NB4 (cell line): Measurements from ENCODE around the gene UBR2.

Experiments
- CTCF ChIP-seq: IDR thresholded peaks from one replicate; pipeline ENCODE4 v1.5.1; 2012; ENCODE audit warnings: low read depth, low read length
- MAX ChIP-seq: IDR thresholded peaks from 2 replicates; pipeline ENCODE4 v1.6.1; 2011; ENCODE audit warnings: low read depth, low read length
- MYC ChIP-seq: IDR thresholded peaks from 2 replicates; pipeline ENCODE4 v1.6.1; 2011; ENCODE audit warnings: low read depth, low read length
- POLR2A ChIP-seq: IDR thresholded peaks from 2 replicates; pipeline ENCODE4 v1.6.1; 2011; ENCODE audit warnings: mild to moderate bottlenecking; ENCODE audit not compliant: insufficient read length; ENCODE audit errors: extremely low read depth

GRCh38 chr6:42569102-42570028 is 5.5 kb downstream of the UBR2 start:
- TF ChIP-seq CTCF: no peak
- TF ChIP-seq POLR2A: no peak
- TF ChIP-seq MAX: no peak
- 0 out of 2 replicates have a peak, but pooled peaks have one; percentile 19 for TF ChIP-seq MYC
